Liver (tissue), 9 donors: ENCODE results near the gene CREB5. TPM values are rescaled to one million over a fixed set of nuclear protein-coding genes. Genes with fewer than 3 reads are reported as not detected.

Source experiments
- DNase-seq: peaks from one replicate; pipeline ENCODE4 v3.0.0-alpha.2; 2017; ENCODE audit warnings: low spot score
- H3K27ac ChIP-seq, 2 donors: one replicate each; pipeline ENCODE4 v1.7.0; 2013; ENCODE audit warnings: inconsistent platforms in 2 of 2, low read length in 2 of 2, control low read depth in 1 of 2, low read depth in 1 of 2, mild to moderate bottlenecking in 1 of 2
- H3K27me3 ChIP-seq, 4 donors: one replicate each; pipeline versions ENCODE4 v1.6.1 to v1.7.0; 2013; ENCODE audit warnings: low read length in 3 of 4, inconsistent platforms in 1 of 4, mild to moderate bottlenecking in 1 of 4, moderate library complexity in 1 of 4; ENCODE audit not compliant: control insufficient read depth in 4 of 4, insufficient read depth in 4 of 4
- H3K36me3 ChIP-seq, 4 donors: one replicate each; pipeline versions ENCODE4 v1.6.1 to v1.7.0; 2013; ENCODE audit warnings: low read length in 3 of 4, mild to moderate bottlenecking in 3 of 4, low read depth in 1 of 4, moderate library complexity in 1 of 4; ENCODE audit not compliant: control insufficient read depth in 4 of 4, insufficient read depth in 3 of 4
- H3K4me1 ChIP-seq, 4 donors: one replicate each; pipeline versions ENCODE4 v1.6.1 to v1.7.0; 2013; ENCODE audit warnings: low read length in 3 of 4, mild to moderate bottlenecking in 3 of 4, moderate library complexity in 1 of 4; ENCODE audit not compliant: control insufficient read depth in 4 of 4, insufficient read depth in 4 of 4
- H3K4me3 ChIP-seq, 3 donors: one replicate each; pipeline versions ENCODE4 v1.6.1 to v1.7.0; 2013; ENCODE audit warnings: low read length in 3 of 3, control low read depth in 1 of 3, low read depth in 1 of 3, mild to moderate bottlenecking in 1 of 3
- H3K9ac ChIP-seq, 2 donors: one replicate each; pipeline ENCODE4 v1.7.0; 2013; ENCODE audit warnings: low read length in 2 of 2, mild to moderate bottlenecking in 2 of 2, moderate library complexity in 2 of 2, control low read depth in 1 of 2, low read depth in 1 of 2
- H3K9me3 ChIP-seq, 4 donors: one replicate each; pipeline versions ENCODE4 v1.6.1 to v1.7.0; 2013; ENCODE audit warnings: low read length in 3 of 4; ENCODE audit not compliant: control insufficient read depth in 4 of 4
- EGR1 ChIP-seq, 2 donors: IDR thresholded peaks; 2 replicates each; pipeline ENCODE4 v1.6.1; 2016 to 2018; ENCODE audit warnings: antibody characterized with exemption in 2 of 2, low read depth in 2 of 2
- FOXA1 ChIP-seq: IDR thresholded peaks from 2 replicates; pipeline ENCODE4 v1.6.1; 2016; ENCODE audit warnings: antibody characterized with exemption
- FOXA2 ChIP-seq: IDR thresholded peaks from 2 replicates; pipeline ENCODE4 v1.6.1; 2016; ENCODE audit warnings: antibody characterized with exemption
- GABPA ChIP-seq, 2 donors: IDR thresholded peaks in 1 of 2; conservative IDR thresholded peaks in 1 of 2; 2 replicates each; pipeline ENCODE4 v1.6.1; 2016; ENCODE audit warnings: antibody characterized with exemption in 2 of 2, mild to moderate bottlenecking in 1 of 2, moderate library complexity in 1 of 2
- HNF4A ChIP-seq, 2 donors: conservative IDR thresholded peaks; 2 replicates each; pipeline ENCODE4 v1.6.1; 2016; ENCODE audit warnings: antibody characterized with exemption in 2 of 2, mild to moderate bottlenecking in 2 of 2
- HNF4G ChIP-seq: IDR thresholded peaks from 2 replicates; pipeline ENCODE4 v1.6.1; 2016; ENCODE audit warnings: antibody characterized with exemption
- JUND ChIP-seq, 2 donors: IDR thresholded peaks; 2 replicates each; pipeline ENCODE4 v1.6.1; 2016; ENCODE audit warnings: antibody characterized with exemption in 2 of 2
- MAX ChIP-seq: IDR thresholded peaks from 2 replicates; pipeline ENCODE4 v1.6.1; 2016; ENCODE audit warnings: antibody characterized with exemption
- NR2F2 ChIP-seq: IDR thresholded peaks from 2 replicates; pipeline ENCODE4 v1.6.1; 2016; ENCODE audit warnings: antibody characterized with exemption
- RAD21 ChIP-seq, 2 donors: IDR thresholded peaks; 2 replicates each; pipeline ENCODE4 v1.6.1; 2016; ENCODE audit warnings: antibody characterized with exemption in 2 of 2, mild to moderate bottlenecking in 2 of 2
- REST ChIP-seq: IDR thresholded peaks from 2 replicates; pipeline ENCODE4 v1.6.1; 2016; ENCODE audit warnings: antibody characterized with exemption, mild to moderate bottlenecking
- SP1 ChIP-seq: IDR thresholded peaks from 2 replicates; pipeline ENCODE4 v1.6.1; 2018; ENCODE audit warnings: antibody characterized with exemption, mild to moderate bottlenecking
- YY1 ChIP-seq: IDR thresholded peaks from 2 replicates; pipeline ENCODE4 v1.6.1; 2016; ENCODE audit warnings: antibody characterized with exemption, mild to moderate bottlenecking
- WGBS: extraction: QIAGEN DNeasy Blood & Tissue Kit; methylation state at CpG from one replicate; pipeline ENCODE4 v1.1.7; 2013; 5-methylcytosine and 5-hydroxymethylcytosine counted together
- polyA plus RNA-seq, 2 donors: library from polyadenylated mRNA; stranded (reverse) in 1 of 2; unstranded in 1 of 2; fragments of 200-250 nt in 1 of 2; fragments of >200 nt in 1 of 2; fragmentation: Nextera tagmentation in 1 of 2; extraction: Ambion mirVana in 1 of 2; gene quantifications; one replicate each; pipeline versions ENCODE4 v1.2.1 to v1.2.3, GENCODE V29; 2013 to 2015
- total RNA-seq, 2 donors: library from RNA; depleted of rRNA; stranded (reverse); fragments of >200 nt; gene quantifications; one replicate each; pipeline ENCODE4 v1.2.3, GENCODE V29; 2014
- TF ChIP-seq, protein P1 (sequence below): IDR thresholded peaks from 2 replicates; pipeline ENCODE4 v1.6.1; 2016; ENCODE audit warnings: antibody characterized with exemption
- TF ChIP-seq, protein P2 (sequence below): IDR thresholded peaks from 2 replicates; pipeline ENCODE4 v1.6.1; 2016; ENCODE audit warnings: antibody characterized with exemption
- TF ChIP-seq, protein P3 (sequence below): fragments of 150-350 bp; IDR thresholded peaks from 2 replicates; pipeline ENCODE4 v1.5.1; 2017; ENCODE audit warnings: improper control_type of control experiment, low read depth, low read length; ENCODE audit not compliant: missing input control
- donor health status: healthy.
- donor health status: healthy.
- donor health status: healthy.
- donor health status: healthy.
- donor health status: healthy.

CREB5 gene
- total and polyA plus RNA-seq, 4 donors: 0.25 to 0.92 (median 0.67) TPM

- Histone ChIP-seq H3K36me3 (no peaks in the 10 kb centered on the region), H3K27ac (no peak overlapping the region), H3K27me3 (peaks cover 0 to 8% (median 0%) of the 10 kb centered on the region in 4 donors), H3K4me3 (no peak overlapping the region), H3K4me1 (no peaks in the 10 kb centered on the region), H3K9ac (no peak overlapping the region), H3K9me3 (peaks cover 6 to 20% (median 7%) of the 10 kb centered on the region in 4 donors)
- 69% methylated on average over 12 of the region's 12 CpGs for WGBS
- TF ChIP-seq, protein P1, sequence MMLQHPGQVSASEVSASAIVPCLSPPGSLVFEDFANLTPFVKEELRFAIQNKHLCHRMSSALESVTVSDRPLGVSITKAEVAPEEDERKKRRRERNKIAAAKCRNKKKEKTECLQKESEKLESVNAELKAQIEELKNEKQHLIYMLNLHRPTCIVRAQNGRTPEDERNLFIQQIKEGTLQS: no peak
- TF ChIP-seq MAX (no peak), SP1 (no peak), FOXA2 (no peak), JUND (IDR thresholded peaks at IDR 0.05) (no peak), HNF4A (conservative IDR thresholded peaks at IDR 0.05) (no peak), EGR1 (IDR thresholded peaks at IDR 0.05; ENCODE audit: low read depth in 2 of 2) (no peak), REST (no peak), FOXA1 (no peak), NR2F2 (no peak), GABPA (IDR thresholded peaks at IDR 0.05 in 1 of 2, conservative IDR thresholded peaks at IDR 0.05 in 1 of 2) (no peak), RAD21 (IDR thresholded peaks at IDR 0.05) (no peak)
- TF ChIP-seq, protein P2, sequence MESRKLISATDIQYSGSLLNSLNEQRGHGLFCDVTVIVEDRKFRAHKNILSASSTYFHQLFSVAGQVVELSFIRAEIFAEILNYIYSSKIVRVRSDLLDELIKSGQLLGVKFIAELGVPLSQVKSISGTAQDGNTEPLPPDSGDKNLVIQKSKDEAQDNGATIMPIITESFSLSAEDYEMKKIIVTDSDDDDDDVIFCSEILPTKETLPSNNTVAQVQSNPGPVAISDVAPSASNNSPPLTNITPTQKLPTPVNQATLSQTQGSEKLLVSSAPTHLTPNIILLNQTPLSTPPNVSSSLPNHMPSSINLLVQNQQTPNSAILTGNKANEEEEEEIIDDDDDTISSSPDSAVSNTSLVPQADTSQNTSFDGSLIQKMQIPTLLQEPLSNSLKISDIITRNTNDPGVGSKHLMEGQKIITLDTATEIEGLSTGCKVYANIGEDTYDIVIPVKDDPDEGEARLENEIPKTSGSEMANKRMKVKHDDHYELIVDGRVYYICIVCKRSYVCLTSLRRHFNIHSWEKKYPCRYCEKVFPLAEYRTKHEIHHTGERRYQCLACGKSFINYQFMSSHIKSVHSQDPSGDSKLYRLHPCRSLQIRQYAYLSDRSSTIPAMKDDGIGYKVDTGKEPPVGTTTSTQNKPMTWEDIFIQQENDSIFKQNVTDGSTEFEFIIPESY: no peak
- TF ChIP-seq, protein P3, sequence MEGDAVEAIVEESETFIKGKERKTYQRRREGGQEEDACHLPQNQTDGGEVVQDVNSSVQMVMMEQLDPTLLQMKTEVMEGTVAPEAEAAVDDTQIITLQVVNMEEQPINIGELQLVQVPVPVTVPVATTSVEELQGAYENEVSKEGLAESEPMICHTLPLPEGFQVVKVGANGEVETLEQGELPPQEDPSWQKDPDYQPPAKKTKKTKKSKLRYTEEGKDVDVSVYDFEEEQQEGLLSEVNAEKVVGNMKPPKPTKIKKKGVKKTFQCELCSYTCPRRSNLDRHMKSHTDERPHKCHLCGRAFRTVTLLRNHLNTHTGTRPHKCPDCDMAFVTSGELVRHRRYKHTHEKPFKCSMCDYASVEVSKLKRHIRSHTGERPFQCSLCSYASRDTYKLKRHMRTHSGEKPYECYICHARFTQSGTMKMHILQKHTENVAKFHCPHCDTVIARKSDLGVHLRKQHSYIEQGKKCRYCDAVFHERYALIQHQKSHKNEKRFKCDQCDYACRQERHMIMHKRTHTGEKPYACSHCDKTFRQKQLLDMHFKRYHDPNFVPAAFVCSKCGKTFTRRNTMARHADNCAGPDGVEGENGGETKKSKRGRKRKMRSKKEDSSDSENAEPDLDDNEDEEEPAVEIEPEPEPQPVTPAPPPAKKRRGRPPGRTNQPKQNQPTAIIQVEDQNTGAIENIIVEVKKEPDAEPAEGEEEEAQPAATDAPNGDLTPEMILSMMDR: no peak
- DNase-seq: no peak
Observed at GRCh38 chr7:28661826-28662595, 249.7 kb downstream of the CREB5 start.

DNA sequence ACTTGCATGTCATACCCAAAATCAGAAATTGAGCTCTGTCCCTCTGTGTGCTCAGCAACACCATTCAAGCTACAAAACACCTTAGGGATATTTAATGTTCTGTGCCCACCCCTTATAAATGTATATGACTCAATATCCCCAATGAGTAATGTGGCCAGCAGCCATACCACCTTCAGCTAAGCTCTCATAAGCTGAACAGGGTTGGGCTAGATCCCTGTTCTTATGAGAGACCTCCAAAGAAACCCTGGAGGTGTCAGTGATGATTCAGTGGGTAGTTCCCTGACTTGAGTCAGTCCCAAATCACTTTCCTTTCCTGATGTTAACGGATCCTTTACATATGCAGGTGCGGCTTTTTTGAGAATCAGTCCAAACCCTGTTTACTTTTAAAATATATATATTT lies 253.8 kb downstream of the CREB5 start:
- H3K9me3 ChIP-seq: peaks cover 0 to 2% (median under 1%) of the 10 kb centered on the region in 4 donors
- peaks cover 0 to 9% (median 0%) of the 10 kb centered on the region in 4 donors for H3K27me3 ChIP-seq
- no peak overlapping the region for H3K27ac ChIP-seq
- TF ChIP-seq, protein P1: no peak
- TF ChIP-seq HNF4G (no peak), HNF4A (conservative IDR thresholded peaks at IDR 0.05) (no peak), GABPA (IDR thresholded peaks at IDR 0.05 in 1 of 2, conservative IDR thresholded peaks at IDR 0.05 in 1 of 2) (no peak), YY1 (no peak), MAX (no peak), EGR1 (IDR thresholded peaks at IDR 0.05; ENCODE audit: low read depth in 2 of 2) (no peak), FOXA1 (no peak), FOXA2 (no peak), RAD21 (IDR thresholded peaks at IDR 0.05) (no peak)
- TF ChIP-seq, protein P3: no peak
- TF ChIP-seq, protein P2: no peak
- H3K4me1 ChIP-seq: no peaks in the 10 kb centered on the region
- H3K9ac ChIP-seq: no peak overlapping the region
- WGBS: 95% methylated on average over 2 of the region's 2 CpGs
- H3K4me3 ChIP-seq: no peak overlapping the region
- H3K36me3 ChIP-seq: no peaks in the 10 kb centered on the region
- DNase-seq: no peak
